Measurements from ENCODE around the gene NPPA.

The NPPA gene

DNA sequence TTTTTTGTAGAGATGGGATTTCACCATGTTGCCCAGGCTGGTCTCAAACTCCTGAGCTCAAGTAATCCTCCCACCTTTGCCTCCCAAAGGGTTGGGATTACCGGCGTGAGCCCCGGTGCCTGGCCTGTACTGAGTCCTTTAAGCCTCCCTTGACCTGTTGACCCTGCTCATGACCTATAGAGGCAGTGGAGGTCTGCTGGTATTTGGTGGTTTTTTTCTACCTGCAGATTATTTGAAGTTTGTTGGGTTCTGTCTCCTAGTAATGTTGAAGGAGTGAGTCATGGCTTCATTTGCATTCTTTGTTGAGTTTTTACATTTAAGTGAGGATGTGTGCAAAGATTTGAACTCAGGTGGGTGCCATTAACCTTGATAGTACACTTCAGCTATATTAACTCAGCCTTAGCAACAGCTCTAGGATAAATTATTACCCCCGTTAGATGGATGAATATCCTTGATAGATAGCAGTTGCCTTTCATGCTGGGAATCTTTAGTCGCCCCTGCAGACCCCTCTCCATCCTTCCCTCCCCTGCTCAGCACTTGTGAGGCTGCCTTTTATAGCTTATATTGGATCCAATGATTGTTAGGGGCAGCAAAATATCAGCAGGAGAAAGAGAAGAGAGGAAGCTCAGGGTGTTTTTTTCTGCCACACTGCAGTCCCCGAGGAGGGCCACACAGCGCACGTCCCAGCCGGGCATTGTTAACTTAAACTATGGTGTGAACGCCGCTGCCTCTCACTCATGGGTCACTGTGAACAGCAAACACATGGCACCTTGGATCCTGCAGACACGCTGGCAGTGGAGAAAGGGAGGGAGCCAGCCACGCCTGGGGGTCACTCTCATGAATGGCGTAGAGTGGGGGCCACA is 26.0 kb upstream of the NPPA start:
- no peak for DNase-seq

DNA sequence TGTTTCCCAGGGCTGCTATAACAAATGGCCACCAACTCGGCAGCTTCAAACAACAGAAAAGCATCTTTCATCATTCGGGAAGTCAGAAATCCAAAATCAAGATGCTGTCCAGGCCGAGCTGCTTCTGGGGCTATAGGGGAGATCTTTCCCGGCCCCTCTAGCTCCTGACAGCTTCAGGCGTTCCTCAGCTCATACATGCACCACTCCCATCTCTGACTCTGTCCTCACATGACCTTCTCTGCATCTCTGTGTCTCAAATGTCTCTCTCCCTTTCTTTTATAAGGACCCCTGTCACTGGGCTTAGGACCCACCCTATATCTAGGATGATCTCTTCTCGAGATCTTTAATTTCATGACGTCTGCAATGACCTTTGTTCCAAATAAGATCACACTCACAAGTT is 25.0 kb upstream of the NPPA start:
- DNase-seq = no peak

DNA sequence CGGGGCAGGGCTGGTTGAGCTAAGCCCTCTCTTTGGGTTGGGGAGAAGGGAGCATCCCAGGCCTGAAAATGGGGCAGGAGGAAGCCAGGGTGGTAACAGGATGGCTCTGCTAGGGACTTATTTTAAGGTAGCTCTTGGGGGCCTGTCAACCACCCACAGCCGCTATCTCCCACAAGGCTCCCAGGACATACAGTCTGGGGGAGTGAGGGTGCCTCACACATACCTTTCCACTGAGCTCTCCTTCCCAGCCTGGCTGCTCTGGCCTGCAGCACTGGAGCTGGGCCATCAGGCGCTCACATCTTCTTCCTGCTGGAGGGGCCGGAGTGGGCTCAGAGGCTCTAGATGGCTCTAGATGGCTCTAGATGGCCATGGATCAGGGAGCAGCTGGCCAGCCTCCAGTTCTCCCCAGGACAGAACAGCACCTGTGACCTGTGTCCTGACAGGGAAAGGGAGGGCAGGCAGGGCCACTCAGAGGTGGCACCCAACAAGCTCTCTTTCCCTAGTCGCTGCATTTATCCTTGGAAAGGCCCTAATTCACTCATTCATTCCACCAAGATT is 22.1 kb upstream of the NPPA start:
- no peak for DNase-seq

DNA sequence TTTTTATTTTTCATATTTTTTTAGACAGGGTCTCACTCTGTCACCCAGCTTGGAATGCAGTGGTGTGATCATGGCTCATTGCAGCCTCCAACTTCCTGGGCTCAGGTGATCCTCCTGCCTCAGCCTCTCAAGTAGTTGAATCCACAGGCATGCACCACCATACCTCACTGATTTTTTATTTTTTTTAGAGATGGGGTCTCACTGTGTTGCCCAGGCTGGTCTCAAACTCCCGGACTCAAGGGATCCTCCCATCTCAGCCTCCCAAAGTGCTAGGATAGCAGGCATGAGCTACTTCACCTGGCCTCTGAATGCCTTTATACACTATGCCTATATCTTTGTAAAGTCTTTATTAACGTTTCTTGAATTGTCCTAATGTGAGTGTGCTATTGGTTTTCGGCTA is 21.5 kb upstream of the NPPA start:
- no peak for DNase-seq

DNA sequence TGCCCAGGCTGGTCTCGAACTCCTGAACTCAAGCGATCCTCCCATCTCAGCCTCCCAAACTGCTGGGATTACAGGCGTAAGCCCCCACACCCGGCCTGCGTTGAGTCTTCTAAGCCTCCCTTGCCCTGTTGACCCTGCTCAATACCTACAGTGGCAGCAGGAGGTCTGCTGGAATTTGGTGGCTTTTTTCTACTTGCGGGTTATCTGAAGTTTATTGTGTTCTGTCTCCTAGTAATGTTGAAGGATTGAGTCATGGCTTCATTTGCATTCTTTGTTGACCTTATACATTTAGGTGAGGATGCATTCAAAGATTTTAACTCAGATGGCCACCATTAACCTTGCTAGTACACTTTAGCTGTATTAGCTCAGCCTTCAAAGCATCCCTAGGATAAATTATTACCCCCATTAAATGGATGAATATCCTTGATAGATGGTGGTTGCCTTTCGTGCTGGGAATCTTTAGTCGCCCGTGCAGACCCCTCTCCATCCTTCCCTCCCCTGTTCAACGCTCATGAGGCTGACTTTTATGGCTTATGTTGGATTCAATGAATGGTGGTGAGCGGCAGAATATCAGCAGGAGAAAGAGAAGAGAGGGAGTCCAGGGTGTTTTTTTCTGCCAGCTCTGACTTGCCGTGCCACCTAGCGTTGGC is 20.9 kb upstream of the NPPA start:
- DNase-seq = no peak

DNA sequence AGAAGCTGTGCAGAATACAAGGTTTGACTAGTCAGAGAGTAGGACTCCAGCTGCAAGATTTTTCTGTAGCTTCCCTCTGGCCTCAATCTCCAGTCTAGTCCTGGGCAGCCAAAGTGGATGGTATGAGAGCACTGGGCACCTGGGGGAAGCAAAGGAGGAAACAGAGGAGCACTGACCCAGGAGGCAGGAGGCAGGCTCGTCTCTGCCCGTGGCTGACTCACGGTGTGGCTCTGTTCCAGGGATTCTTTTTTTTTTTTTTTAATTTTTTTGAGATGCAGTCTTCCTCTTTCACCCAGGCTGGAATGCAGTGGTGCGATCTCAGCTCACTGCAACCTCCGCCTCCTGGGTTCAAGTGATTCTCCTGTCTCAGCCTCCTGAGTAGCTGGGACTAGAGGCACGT is 15.3 kb upstream of the NPPA start:
- DNase-seq = no peak

DNA sequence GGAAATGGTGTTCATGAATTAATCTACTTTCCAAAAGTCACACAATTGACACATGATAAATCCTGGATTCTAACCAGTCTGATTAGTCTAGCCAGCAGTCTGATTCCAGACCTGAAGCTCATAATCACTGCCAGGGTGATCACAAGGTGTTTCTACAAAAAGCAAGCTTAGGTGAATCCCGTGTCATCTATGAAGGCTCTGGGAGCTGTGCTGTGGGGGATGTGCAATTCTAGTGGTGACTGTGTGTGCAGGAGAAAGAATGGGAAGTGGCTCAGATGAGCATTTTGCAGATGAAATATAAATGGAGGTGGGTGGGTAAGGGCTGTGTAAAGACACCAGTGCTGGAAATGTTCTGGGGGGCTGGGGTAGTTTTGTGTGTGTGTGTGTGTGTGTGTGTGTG is 13.0 kb upstream of the NPPA start:
- DNase-seq = no peak

DNA sequence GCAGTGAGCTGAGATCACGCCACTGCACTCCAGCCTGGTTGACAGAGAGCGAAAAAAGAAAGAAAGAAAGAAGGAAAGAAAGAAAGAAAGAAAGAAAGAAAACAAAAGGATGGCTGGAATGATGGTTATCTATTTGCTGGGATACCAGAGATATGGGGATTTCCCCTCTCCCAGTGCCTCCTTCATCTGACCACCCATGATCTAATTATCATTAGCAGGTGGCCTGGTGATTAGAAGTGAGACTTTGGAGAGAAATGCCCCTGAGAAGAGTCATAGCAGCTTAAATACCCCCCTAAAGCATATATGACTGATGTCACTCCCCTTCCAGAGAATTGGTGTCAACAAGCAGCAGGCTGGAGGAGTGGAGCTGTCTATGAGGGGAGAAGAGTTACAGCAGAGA is 12.5 kb upstream of the NPPA start:
- DNase-seq = no peak

DNA sequence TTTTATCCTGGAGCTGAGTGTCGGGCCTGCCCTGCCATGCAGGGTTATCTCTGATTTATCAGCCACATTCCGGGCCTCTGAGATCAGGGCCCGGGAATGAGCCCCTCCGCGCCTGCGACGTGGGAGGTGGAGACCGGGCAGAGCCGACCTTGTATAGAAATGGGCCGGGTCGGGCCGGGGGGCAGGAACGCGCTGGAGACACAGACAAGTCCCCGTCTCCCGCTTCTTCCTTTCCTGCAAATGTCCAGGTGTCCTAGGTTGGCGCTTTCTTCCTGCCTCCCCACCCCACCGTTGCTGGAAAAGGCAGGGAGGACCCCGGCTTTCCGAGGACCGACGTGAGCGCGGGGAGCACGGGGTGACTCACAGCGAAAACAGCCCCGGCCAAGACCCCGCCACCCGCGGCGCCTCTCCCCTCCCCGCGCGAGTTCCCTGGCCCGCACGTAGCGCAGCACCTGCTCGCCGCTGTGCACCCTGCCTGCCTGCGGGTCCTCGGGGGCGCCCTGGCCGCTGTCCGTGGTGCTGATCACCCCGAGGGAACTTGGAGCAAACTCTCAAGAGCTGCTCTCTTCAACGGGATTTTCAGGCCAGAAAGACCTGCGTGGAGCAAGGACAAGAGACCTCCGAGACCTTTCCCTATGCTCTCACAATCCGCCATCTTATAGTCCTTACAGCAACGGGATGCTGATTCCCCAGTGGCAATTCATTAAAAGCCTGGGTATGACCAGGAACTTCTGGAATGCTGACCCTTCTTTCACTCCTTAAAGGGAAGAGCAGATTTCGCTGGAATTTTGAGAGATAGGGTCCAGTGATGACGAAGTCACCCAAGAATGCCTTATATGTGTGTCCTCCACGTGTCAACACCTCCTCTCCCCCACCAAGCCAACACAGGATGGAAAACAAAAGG is 11.6 kb upstream of the NPPA start:
- DNase-seq = no peak

DNA sequence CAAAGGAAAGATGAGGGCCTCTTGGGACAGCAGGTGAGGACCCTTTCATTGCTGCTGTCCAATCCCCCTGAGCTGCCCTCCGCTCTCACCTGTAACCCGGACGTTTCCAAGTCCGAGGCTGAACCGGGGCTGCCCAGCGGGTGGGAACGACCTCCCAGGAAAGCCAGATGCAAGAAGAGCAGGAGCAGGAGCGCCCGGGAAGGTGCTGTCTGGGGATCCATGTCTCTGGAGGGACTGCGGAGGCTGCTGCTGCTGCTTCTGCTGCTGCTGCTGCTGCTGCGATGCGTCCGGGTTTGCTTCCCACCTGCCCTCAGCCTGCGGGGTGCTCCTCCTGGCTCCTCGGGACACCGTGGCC is 11.0 kb upstream of the NPPA start, which contains the start of gene NPPB:
Gene NPPB (minus strand): TSS at position 333 of the 355 bp plus-strand sequence. CDS start 112 bp downstream, at position 221.
- DNase-seq = no peak

DNA sequence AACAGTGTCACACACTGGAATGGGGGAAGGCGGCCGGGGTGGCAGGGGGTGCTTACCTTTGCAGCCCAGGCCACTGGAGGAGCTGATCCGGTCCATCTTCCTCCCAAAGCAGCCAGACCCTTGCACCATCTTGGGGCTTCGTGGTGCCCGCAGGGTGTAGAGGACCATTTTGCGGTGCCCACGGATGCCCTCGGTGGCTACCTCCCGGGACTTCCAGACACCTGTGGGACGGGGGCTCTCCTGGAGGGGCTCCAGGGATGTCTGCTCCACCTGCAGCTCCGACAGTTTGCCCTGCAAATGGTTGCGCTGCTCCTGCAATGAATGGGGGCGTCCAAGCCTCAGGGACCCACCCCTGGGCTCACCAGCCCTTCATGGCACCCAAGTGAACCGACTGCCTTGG is 10.6 kb upstream of the NPPA start:
- no peak for DNase-seq

DNA sequence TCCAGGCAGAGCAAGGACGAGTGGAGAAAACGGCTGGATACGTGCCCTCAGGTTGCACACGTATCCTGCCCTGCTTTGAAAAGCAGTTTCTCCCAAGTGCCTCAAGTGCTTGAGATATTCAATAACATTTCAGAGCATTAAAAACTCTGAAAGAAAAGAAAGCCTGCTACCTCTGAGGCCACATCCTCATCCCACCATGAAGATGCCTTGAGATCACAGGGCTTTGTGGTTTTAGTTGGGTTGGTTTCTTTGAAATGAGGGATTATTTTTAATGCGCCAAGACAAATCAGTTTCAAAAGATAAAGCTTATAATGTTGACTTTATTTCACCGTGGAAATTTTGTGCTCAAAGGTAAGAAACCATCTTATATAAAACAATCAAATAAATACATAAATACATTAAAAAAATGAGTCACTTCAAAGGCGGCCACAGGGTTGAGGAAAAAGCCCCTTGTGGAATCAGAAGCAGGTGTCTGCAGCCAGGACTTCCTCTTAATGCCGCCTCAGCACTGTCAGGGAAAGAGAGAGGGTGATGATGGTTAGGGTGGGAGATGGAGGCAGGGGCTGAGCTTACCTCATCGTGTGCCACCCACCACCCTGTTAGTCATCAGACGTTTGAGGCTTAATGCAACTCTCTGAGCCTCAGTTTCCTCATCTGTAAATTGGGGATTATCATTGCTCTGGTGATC is 9.7 kb upstream of the NPPA start:
- no peak for DNase-seq

DNA sequence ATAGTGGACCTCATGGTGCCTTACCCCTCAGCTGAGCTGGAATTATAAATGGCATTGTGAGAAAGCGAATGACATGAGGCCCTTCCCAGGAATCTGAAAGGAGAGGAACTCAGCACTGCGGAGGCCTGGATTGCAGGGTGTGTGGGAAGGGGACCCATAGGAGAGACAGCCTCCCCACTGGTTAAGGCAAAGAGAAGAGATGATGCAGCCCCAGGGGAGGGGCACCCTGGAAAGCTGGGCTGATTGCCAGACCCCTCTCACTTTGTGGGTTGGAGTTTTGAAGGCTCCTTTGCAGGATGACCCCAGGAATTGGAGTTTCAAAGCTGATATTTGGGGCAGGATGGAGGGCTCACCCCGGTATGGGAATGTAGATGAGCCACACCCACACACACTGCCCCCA is 9.1 kb upstream of the NPPA start:
- no peak for DNase-seq

DNA sequence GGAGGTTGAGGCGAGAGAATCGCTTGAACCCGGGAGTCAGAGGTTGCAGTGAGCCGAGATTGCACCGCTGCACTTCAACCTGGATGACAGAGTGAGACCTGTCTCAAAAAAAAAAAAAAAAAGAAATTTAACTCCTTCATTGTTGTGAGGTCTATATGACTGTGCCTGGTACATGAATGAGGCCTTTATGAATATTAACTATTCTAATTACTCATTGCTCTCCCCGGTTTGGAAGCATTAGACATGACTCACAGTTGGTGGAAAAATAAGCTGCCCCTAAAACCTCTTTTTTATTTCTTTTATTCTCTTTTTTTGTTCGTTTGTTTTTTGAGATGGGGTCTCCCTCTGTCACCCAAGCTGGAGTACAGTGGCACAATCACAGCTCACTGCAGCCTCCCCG is 7.8 kb upstream of the NPPA start:
- no peak for DNase-seq

DNA sequence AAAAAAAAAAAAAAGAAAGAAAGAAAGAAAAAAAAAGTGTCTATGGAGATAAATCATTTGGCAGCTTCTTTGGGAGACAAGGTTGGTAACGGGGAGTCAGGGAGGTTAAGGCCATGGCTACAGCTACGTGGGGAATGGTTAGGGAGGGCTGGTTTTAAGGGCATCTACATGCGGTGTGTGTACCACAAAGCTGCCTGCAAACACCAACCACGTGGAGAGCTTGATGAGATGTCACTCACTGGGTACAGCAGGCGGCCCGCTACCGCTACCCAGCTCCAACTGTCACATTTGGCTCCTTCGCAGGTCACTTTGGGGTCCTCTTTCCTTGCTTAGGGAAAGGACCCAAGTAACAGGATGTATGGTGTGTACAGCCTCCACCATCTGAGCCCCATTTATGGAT is 6.9 kb upstream of the NPPA start:
- no peak for DNase-seq

DNA sequence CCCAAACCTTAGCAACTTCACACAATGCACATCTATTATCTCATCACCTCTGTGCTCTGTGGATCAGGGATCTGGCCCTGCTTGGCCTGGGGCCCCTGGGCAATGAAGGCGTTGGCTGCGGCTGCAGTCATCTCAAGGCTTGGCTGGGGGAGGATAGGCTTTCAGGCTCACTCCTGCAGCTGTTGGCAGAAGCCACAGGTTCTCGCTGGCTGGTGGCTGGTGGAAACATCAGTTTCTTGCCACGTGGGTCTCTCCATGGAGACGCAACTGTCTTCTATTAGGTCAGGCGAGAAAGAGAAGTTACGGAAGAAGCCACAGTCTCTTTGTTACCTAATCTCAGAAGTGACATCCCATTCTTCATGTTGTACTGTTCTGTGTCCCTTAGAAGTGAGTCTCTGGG is 3.6 kb upstream of the NPPA start:
- DNase-seq = peak; percentile 56 to 60

DNA sequence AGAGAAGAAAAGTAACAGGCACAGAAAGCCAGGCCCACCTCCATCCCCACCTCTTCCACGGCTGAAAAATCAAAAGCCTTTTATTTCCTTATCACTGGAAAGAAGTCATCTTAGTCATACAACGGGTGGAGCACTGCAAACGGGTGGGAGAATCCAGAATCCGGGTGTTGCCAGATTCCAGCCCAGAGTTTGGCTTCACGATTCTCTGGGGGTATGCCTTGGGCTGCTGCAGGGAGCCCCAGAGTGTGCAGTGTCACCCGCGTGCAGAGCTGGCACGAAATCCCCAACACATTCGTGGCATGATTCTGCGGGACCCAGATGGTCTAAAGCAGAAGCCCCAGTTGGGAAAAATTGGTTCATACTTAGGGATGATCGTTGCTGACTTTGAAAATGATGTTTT is 2.6 kb upstream of the NPPA start:
- DNase-seq = no peak

DNA sequence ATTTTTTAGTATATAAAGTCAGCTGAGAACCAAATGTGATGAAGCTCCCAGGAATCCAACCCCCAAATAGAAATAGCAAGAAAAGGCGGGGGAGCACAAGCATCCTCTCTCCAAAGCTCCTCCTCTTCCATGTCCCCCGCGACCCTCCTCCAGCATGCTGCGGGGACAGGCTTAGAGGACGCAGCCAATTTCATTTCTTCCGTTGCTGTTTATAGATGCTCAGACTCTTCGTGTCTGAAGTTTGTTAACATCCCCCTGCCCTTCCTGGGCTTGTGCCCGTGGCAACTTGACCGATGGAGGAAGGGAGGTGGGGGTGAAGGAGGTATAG is 754 bp upstream of the NPPA start:
- no peak for DNase-seq

DNA sequence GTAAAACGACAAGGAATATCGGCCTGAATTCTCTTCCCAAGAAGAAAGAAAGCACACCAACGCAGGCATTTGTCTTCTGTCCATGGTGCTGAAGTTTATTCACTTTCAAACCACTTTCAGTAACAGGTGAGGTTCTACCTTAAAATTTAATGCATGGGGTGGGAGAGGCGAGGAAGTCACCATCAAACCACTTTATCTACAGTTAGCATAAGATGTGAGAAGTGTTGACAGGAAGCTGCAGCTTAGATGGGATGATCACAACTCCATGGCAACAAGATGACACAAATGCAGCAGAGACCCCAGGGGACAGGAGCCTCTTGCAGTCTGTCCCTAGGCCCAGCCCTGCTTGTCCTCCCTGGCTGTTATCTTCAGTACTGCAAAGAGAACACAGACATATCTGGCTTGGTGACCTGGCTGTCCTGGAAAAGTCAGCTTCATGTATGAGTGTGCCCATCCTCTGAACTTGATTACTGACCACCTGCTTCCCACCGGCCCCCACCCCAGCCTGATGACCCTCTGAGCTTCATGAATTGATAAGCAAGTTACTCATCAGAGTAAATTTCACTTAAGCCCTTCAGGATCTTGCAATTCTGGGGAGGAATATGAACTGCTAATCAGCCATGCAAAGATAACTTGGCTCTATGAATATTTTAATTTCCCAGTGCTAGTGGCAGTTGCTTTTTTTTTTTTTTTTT is 1.8 kb downstream of the NPPA start:
- DNase-seq = no peak

DNA sequence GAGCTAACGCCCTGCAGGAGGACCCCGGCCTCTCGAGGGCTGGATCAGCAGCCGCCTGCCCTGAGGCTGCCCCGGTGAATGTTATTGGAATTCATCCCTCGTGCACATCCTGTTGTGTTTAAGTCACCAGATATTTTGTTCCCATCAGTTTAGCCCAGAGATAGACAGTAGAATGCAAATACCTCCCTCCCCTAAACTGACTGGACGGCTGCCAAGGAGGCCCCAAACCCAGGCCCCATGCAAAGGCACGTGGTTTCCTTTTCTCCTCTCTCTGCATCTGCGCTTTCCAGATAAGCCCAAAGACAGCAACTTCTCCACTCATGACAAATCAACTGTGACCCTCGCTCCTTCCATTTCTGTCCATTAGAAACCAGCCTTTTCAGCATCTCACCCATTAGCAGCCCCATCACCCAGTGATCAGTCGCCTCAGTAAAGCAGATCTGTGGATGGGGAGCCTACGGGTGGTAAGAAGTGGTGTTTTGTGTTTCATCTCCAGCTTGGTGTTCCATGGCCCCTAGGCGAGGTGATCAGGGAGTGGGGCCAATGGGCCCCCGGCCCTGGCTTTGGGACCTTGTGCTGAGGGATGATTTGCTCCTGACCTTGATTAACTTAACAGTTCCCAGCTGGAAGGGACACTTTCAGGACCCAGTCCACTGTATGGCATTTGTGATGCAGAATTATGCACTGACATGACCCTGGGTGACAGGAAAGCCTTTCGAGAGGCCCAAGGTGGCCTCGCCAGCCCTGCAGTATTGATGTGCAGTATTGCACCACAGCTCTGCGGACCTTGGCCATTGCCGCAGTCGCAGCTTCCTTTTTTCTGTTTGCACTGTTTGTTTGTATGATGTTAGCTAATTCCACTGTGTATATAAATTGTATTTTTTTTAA is 5.2 kb downstream of the NPPA start:
- peak; percentile 20 to 49 for DNase-seq

All from inflammatory macrophage treated with lipopolysaccharide for 1 hour (primary cell).